HEK293 (cell line): Measurements from ENCODE around the gene RNF135.

ENCODE experiments used
- CTCF ChIA-PET: fragments of 350-600 bp; formaldehyde crosslinking; extraction: SDS; loops from one replicate; lab custom pipeline; 2021; ENCODE audit warnings: antibody characterized with exemption; lab: Yijun Ruan, JAX
- POLR2A ChIA-PET: fragments of 300-600 bp; formaldehyde crosslinking; extraction: SDS; loops from one replicate; lab custom pipeline; 2020; ENCODE audit warnings: antibody characterized with exemption, inconsistent platforms; lab: Yijun Ruan, JAX
- H3K27ac ChIP-seq: fragments of 200-500 bp; sonication (Bioruptor generic); 2 replicates; pipeline ENCODE4 v1.5.1; 2014; ENCODE audit warnings: low read depth, low read length, control low read depth, inconsistent platforms; ENCODE audit errors: extremely low read depth
- H3K36me3 ChIP-seq, 2 experiments: fragments of 200-500 bp in 1 of 2; sonication (Bioruptor generic) in 1 of 2; 1 replicate in 1 of 2; 2 replicates in 1 of 2; pipeline ENCODE4 v1.5.1; 2014 to 2017; ENCODE audit warnings: inconsistent platforms in 2 of 2, low read length in 2 of 2; ENCODE audit not compliant: control insufficient read depth in 2 of 2, insufficient read depth in 1 of 2
- H3K4me1 ChIP-seq: fragments of 200-500 bp; sonication (Bioruptor generic); 2 replicates; pipeline ENCODE4 v1.5.1; 2014; ENCODE audit warnings: mild to moderate bottlenecking, low read length, inconsistent platforms; ENCODE audit not compliant: control insufficient read depth, insufficient read depth
- H3K4me3 ChIP-seq: 2 replicates; pipeline ENCODE4 v1.5.1; 2011; ENCODE audit warnings: low read depth, mild to moderate bottlenecking, control low read depth, low read length, moderate library complexity
- H3K9me3 ChIP-seq: fragments of 200-500 bp; sonication (Bioruptor generic); 2 replicates; pipeline ENCODE4 v1.5.1; 2014; ENCODE audit warnings: low read depth, low read length, inconsistent platforms; ENCODE audit not compliant: control insufficient read depth, insufficient read depth
- GFI1B ChIP-seq: fragments of 450-650 bp; formaldehyde crosslinking; IDR thresholded peaks from 2 replicates; pipeline ENCODE4 v1.5.1; 2016; ENCODE audit warnings: missing biosample characterization, missing genetic modification characterization
- KLF9 ChIP-seq: fragments of 450-650 bp; formaldehyde crosslinking; IDR thresholded peaks from 2 replicates; pipeline ENCODE4 v1.5.1; 2016; ENCODE audit warnings: missing biosample characterization, missing genetic modification characterization, low read depth
- ZIC2 ChIP-seq: fragments of 450-650 bp; formaldehyde crosslinking; IDR thresholded peaks from 2 replicates; pipeline ENCODE4 v1.5.1; 2016; ENCODE audit warnings: missing biosample characterization, missing genetic modification characterization
- ZNF223 ChIP-seq: fragments of 450-650 bp; formaldehyde crosslinking; IDR thresholded peaks from 2 replicates; pipeline ENCODE4 v1.5.1; 2016; ENCODE audit warnings: missing biosample characterization, missing genetic modification characterization
- TF ChIP-seq, protein P1 (sequence below): fragments of 450-650 bp; formaldehyde crosslinking; IDR thresholded peaks from 2 replicates; pipeline ENCODE4 v1.5.0; 2017; ENCODE audit warnings: missing biosample characterization, missing genetic modification characterization, borderline replicate concordance
- TF ChIP-seq, protein P2 (sequence below): fragments of 450-650 bp; formaldehyde crosslinking; IDR thresholded peaks from 2 replicates; pipeline ENCODE4 v1.5.1; 2016; ENCODE audit warnings: missing biosample characterization, missing genetic modification characterization
- TF ChIP-seq, protein P3 (sequence below): fragments of 450-650 bp; formaldehyde crosslinking; conservative IDR thresholded peaks from 2 replicates; pipeline ENCODE4 v1.5.1; 2016; ENCODE audit warnings: low read depth, missing biosample characterization, missing genetic modification characterization
- TF ChIP-seq, protein P4 (sequence below): fragments of 450-650 bp; formaldehyde crosslinking; IDR thresholded peaks from 2 replicates; pipeline ENCODE4 v1.5.1; 2016; ENCODE audit warnings: missing biosample characterization, missing genetic modification characterization
- TF ChIP-seq, protein P5 (sequence below): fragments of 450-650 bp; formaldehyde crosslinking; IDR thresholded peaks from 2 replicates; pipeline ENCODE4 v1.5.1; 2017; ENCODE audit warnings: missing biosample characterization, missing genetic modification characterization
- TF ChIP-seq, protein P6 (sequence below): fragments of 450-650 bp; formaldehyde crosslinking; IDR thresholded peaks from 2 replicates; pipeline ENCODE4 v1.5.1; 2016; ENCODE audit warnings: missing biosample characterization, missing genetic modification characterization, borderline replicate concordance
- TF ChIP-seq, protein P7 (sequence below): fragments of 450-650 bp; formaldehyde crosslinking; IDR thresholded peaks from 2 replicates; pipeline ENCODE4 v1.5.1; 2016; ENCODE audit warnings: missing biosample characterization, missing genetic modification characterization
- TF ChIP-seq, protein P8 (sequence below): fragments of 450-650 bp; formaldehyde crosslinking; IDR thresholded peaks from 2 replicates; pipeline ENCODE4 v1.5.1; 2016; ENCODE audit warnings: missing biosample characterization, missing genetic modification characterization

The RNF135 gene

DNA sequence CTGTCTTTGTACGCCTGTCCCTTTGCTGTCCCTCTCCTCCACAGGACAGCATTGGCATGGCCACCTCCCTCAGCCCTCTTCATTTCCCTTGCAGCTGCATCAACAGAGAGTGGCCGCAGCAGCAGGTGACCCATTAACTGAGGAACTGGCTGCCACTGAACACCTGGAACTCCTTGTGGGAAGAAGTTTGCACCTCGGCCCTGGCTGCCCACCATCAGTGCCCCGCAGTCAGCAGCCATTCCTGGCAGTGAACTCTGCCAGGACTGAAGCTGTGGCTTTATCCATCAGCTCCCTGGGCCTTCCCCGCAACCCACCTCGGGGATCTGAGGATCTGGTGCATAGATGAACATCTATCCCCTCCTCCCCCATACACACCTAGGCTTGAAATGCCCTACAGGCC, 13.1 kb upstream of the RNF135 start:
- no peaks in the 10 kb centered on the region for H3K4me1 ChIP-seq
- peaks cover 0 to 20% of the 10 kb centered on the region in 2 experiments; a peak in 2 of 3 replicates for H3K36me3 ChIP-seq
- no peak overlapping the region for H3K27ac ChIP-seq
- TF ChIP-seq, protein P1, sequence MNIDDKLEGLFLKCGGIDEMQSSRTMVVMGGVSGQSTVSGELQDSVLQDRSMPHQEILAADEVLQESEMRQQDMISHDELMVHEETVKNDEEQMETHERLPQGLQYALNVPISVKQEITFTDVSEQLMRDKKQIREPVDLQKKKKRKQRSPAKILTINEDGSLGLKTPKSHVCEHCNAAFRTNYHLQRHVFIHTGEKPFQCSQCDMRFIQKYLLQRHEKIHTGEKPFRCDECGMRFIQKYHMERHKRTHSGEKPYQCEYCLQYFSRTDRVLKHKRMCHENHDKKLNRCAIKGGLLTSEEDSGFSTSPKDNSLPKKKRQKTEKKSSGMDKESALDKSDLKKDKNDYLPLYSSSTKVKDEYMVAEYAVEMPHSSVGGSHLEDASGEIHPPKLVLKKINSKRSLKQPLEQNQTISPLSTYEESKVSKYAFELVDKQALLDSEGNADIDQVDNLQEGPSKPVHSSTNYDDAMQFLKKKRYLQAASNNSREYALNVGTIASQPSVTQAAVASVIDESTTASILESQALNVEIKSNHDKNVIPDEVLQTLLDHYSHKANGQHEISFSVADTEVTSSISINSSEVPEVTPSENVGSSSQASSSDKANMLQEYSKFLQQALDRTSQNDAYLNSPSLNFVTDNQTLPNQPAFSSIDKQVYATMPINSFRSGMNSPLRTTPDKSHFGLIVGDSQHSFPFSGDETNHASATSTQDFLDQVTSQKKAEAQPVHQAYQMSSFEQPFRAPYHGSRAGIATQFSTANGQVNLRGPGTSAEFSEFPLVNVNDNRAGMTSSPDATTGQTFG (tag by site-specific recombination), result no peak
- TF ChIP-seq ZNF223 (tag by site-specific recombination) (no peak), KLF9 (tag by site-specific recombination) (no peak), ZIC2 (tag by site-specific recombination) (no peak)
- TF ChIP-seq, protein P2, sequence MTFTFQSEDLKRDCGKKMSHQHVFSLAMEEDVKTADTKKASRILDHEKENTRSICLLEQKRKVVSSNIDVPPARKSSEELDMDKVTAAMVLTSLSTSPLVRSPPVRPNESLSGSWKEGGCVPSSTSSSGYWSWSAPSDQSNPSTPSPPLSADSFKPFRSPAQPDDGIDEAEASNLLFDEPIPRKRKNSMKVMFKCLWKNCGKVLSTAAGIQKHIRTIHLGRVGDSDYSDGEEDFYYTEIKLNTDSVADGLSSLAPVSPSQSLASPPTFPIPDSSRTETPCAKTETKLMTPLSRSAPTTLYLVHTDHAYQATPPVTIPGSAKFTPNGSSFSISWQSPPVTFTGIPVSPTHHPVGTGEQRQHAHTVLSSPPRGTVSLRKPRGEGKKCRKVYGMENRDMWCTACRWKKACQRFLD (tag by site-specific recombination), result no peak
- TF ChIP-seq, protein P3, sequence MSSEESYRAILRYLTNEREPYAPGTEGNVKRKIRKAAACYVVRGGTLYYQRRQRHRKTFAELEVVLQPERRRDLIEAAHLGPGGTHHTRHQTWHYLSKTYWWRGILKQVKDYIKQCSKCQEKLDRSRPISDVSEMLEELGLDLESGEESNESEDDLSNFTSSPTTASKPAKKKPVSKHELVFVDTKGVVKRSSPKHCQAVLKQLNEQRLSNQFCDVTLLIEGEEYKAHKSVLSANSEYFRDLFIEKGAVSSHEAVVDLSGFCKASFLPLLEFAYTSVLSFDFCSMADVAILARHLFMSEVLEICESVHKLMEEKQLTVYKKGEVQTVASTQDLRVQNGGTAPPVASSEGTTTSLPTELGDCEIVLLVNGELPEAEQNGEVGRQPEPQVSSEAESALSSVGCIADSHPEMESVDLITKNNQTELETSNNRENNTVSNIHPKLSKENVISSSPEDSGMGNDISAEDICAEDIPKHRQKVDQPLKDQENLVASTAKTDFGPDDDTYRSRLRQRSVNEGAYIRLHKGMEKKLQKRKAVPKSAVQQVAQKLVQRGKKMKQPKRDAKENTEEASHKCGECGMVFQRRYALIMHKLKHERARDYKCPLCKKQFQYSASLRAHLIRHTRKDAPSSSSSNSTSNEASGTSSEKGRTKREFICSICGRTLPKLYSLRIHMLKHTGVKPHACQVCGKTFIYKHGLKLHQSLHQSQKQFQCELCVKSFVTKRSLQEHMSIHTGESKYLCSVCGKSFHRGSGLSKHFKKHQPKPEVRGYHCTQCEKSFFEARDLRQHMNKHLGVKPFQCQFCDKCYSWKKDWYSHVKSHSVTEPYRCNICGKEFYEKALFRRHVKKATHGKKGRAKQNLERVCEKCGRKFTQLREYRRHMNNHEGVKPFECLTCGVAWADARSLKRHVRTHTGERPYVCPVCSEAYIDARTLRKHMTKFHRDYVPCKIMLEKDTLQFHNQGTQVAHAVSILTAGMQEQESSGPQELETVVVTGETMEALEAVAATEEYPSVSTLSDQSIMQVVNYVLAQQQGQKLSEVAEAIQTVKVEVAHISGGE, result no peak
- TF ChIP-seq, protein P4, sequence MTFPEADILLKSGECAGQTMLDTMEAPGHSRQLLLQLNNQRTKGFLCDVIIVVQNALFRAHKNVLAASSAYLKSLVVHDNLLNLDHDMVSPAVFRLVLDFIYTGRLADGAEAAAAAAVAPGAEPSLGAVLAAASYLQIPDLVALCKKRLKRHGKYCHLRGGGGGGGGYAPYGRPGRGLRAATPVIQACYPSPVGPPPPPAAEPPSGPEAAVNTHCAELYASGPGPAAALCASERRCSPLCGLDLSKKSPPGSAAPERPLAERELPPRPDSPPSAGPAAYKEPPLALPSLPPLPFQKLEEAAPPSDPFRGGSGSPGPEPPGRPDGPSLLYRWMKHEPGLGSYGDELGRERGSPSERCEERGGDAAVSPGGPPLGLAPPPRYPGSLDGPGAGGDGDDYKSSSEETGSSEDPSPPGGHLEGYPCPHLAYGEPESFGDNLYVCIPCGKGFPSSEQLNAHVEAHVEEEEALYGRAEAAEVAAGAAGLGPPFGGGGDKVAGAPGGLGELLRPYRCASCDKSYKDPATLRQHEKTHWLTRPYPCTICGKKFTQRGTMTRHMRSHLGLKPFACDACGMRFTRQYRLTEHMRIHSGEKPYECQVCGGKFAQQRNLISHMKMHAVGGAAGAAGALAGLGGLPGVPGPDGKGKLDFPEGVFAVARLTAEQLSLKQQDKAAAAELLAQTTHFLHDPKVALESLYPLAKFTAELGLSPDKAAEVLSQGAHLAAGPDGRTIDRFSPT (tag by site-specific recombination), result no peak
- TF ChIP-seq, protein P5, sequence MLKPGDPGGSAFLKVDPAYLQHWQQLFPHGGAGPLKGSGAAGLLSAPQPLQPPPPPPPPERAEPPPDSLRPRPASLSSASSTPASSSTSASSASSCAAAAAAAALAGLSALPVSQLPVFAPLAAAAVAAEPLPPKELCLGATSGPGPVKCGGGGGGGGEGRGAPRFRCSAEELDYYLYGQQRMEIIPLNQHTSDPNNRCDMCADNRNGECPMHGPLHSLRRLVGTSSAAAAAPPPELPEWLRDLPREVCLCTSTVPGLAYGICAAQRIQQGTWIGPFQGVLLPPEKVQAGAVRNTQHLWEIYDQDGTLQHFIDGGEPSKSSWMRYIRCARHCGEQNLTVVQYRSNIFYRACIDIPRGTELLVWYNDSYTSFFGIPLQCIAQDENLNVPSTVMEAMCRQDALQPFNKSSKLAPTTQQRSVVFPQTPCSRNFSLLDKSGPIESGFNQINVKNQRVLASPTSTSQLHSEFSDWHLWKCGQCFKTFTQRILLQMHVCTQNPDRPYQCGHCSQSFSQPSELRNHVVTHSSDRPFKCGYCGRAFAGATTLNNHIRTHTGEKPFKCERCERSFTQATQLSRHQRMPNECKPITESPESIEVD (tag by site-specific recombination), result no peak
- TF ChIP-seq, all 188 proteins: peak for 0
- ChIA-PET POLR2A (no interaction called here), CTCF (interaction anchor here (0.6 kb wide), 1 partner anchor 743 kb away, joined by 3 read pairs; no protein-coding TSS in a partner anchor)
- H3K9me3 ChIP-seq, result no peaks in the 10 kb centered on the region
- no peak overlapping the region for H3K4me3 ChIP-seq

DNA sequence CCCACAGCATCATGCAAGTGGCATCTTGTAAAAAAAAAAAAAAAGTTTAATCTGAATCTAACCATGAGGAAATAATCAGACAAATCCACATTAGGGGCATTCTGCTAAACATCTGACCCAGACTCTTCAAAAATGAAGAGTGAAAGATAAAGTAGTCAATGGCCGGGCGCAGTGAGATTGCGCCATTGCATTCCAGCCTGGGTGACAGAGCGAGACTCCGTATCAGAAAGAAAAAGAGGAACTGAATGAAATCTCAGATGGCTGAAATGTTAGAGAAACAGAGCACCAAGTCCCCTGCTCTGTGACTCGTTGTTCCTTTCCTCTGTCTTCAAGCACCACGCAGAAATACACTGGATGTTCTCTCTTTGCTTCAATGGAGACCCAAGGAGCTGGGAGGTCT, 12.7 kb upstream of the RNF135 start:
- peaks cover 0 to 17% of the 10 kb centered on the region in 2 experiments; a peak in 2 of 3 replicates for H3K36me3 ChIP-seq
- CTCF ChIA-PET, result interaction anchor here (0.6 kb wide), 1 partner anchor 743 kb away, joined by 3 read pairs; no protein-coding TSS in a partner anchor
- H3K9me3 ChIP-seq, result no peaks in the 10 kb centered on the region
- no peak overlapping the region for H3K4me3 ChIP-seq
- no peak overlapping the region for H3K27ac ChIP-seq
- TF ChIP-seq, protein P6, sequence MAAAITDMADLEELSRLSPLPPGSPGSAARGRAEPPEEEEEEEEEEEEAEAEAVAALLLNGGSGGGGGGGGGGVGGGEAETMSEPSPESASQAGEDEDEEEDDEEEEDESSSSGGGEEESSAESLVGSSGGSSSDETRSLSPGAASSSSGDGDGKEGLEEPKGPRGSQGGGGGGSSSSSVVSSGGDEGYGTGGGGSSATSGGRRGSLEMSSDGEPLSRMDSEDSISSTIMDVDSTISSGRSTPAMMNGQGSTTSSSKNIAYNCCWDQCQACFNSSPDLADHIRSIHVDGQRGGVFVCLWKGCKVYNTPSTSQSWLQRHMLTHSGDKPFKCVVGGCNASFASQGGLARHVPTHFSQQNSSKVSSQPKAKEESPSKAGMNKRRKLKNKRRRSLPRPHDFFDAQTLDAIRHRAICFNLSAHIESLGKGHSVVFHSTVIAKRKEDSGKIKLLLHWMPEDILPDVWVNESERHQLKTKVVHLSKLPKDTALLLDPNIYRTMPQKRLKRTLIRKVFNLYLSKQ (tag by site-specific recombination), result no peak
- TF ChIP-seq, protein P7, sequence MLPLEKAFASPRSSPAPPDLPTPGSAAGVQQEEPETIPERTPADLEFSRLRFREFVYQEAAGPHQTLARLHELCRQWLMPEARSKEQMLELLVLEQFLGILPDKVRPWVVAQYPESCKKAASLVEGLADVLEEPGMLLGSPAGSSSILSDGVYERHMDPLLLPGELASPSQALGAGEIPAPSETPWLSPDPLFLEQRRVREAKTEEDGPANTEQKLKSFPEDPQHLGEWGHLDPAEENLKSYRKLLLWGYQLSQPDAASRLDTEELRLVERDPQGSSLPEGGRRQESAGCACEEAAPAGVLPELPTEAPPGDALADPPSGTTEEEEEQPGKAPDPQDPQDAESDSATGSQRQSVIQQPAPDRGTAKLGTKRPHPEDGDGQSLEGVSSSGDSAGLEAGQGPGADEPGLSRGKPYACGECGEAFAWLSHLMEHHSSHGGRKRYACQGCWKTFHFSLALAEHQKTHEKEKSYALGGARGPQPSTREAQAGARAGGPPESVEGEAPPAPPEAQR (tag by site-specific recombination), result no peak
- no peak for TF ChIP-seq GFI1B
- TF ChIP-seq, protein P8, sequence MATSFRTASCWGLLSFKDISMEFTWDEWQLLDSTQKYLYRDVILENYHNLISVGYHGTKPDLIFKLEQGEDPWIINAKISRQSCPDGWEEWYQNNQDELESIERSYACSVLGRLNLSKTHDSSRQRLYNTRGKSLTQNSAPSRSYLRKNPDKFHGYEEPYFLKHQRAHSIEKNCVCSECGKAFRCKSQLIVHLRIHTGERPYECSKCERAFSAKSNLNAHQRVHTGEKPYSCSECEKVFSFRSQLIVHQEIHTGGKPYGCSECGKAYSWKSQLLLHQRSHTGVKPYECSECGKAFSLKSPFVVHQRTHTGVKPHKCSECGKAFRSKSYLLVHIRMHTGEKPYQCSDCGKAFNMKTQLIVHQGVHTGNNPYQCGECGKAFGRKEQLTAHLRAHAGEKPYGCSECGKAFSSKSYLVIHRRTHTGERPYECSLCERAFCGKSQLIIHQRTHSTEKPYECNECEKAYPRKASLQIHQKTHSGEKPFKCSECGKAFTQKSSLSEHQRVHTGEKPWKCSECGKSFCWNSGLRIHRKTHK (tag by site-specific recombination), result no peak
- TF ChIP-seq, all 188 proteins: peak for 0
- no peaks in the 10 kb centered on the region for H3K4me1 ChIP-seq
- POLR2A ChIA-PET, result interaction anchor here (0.8 kb wide), 1 partner anchor 27 kb away, joined by 8 read pairs; no protein-coding TSS in a partner anchor
